SH-SY5Y (cell line): ENCODE data around the gene GSTK1.

ENCODE experiments used
- GATA2 ChIP-seq: IDR thresholded peaks from 2 replicates; pipeline ENCODE4 v1.6.1; 2011; ENCODE audit warnings: mild to moderate bottlenecking, low read depth, low read length
- GATA3 ChIP-seq: IDR thresholded peaks from 2 replicates; pipeline ENCODE4 v1.6.1; 2011; ENCODE audit warnings: low read depth, mild to moderate bottlenecking, low read length, moderate library complexity

DNA sequence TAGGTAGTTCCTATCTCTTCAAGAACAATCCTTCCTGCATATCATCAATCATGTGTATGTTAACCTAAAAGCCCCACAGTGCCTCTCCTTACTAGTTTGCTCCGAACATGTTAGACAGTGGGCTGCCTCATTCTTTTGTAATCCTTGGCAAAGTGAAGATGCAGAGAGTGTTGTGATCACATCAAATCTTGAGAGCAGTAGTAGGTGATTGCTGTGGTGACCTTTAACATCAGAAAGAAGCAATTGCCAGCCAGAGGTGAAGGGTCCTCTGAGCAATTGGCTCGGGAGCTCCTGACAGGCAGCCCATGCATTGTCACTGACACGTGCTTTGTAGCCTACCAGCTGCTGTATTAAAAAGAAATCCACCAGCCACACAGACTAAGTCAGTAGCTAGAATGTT lies 19.6 kb upstream of the GSTK1 start:
- no peak for TF ChIP-seq GATA2
- TF ChIP-seq GATA3, result no peak
